ENCODE measurements around the gene PTGIR.
A peak's percentile ranks its signal among the peaks of the same experiment; 100 is the strongest.

Gene PTGIR

GRCh38 chr19:46601318-46602224 lies 23.3 kb downstream of the PTGIR start, which contains the start of gene CALM3:
CALM3 (plus strand) TSS chr19:46601330; CDS start chr19:46601435, 105 bp downstream.
- H3K4me3 ChIP-seq (ENCODE audit: low read depth, low read length): peak within 1 kb of the TSS; percentile 86

- peak overlapping the region; percentile 86 for H3K4me3 ChIP-seq (ENCODE audit: low read depth, low read length)
Observed at GRCh38 chr19:46600384-46601317, 24.2 kb downstream of the PTGIR start.

- peak overlapping the region; percentile 63 for H3K4me3 ChIP-seq (ENCODE audit: low read depth, low read length)
Observed at GRCh38 chr19:46599716-46600373, 25.0 kb downstream of the PTGIR start.

GRCh38 chr19:46598372-46598917 lies 26.4 kb downstream of the PTGIR start:
- H3K4me3 ChIP-seq (ENCODE audit: low read depth, low read length): no peak overlapping the region

GRCh38 chr19:46596008-46596407 lies 28.9 kb downstream of the PTGIR start:
- no peak overlapping the region for H3K4me3 ChIP-seq (ENCODE audit: low read depth, low read length)

- H3K4me3 ChIP-seq (ENCODE audit: low read depth, low read length): no peak overlapping the region
Observed at GRCh38 chr19:46591870-46592269, 33.0 kb downstream of the PTGIR start.

GRCh38 chr19:46591254-46591653 lies 33.6 kb downstream of the PTGIR start:
- H3K4me3 ChIP-seq (ENCODE audit: low read depth, low read length): no peak overlapping the region

GRCh38 chr19:46587861-46588260 lies 37.0 kb downstream of the PTGIR start:
- no peak overlapping the region for H3K4me3 ChIP-seq (ENCODE audit: low read depth, low read length)

GRCh38 chr19:46586294-46586693 lies 38.6 kb downstream of the PTGIR start:
- H3K4me3 ChIP-seq (ENCODE audit: low read depth, low read length): no peak overlapping the region

GRCh38 chr19:46585539-46585938 lies 39.4 kb downstream of the PTGIR start:
- H3K4me3 ChIP-seq (ENCODE audit: low read depth, low read length): no peak overlapping the region

GRCh38 chr19:46580247-46580646 lies 44.6 kb downstream of the PTGIR start:
- no peak overlapping the region for H3K4me3 ChIP-seq (ENCODE audit: low read depth, low read length)

GRCh38 chr19:46579361-46579879 lies 45.5 kb downstream of the PTGIR start:
- no peak overlapping the region for H3K4me3 ChIP-seq (ENCODE audit: low read depth, low read length)

- H3K4me3 ChIP-seq (ENCODE audit: low read depth, low read length): no peak overlapping the region
Observed at GRCh38 chr19:46578450-46578849, 46.4 kb downstream of the PTGIR start.

GRCh38 chr19:46574533-46574932 lies 50.4 kb downstream of the PTGIR start:
- H3K4me3 ChIP-seq (ENCODE audit: low read depth, low read length): no peak overlapping the region

GRCh38 chr19:46573679-46574498 lies 51.0 kb downstream of the PTGIR start:
- no peak overlapping the region for H3K4me3 ChIP-seq (ENCODE audit: low read depth, low read length)

GRCh38 chr19:46571495-46571894 lies 53.4 kb downstream of the PTGIR start:
- H3K4me3 ChIP-seq (ENCODE audit: low read depth, low read length): no peak overlapping the region
